DMS79 (cell line): ENCODE results near the gene UBAP2.

ENCODE experiments used
- DNase-seq: peaks from one replicate; lab custom pipeline; 2025; lab: John Stamatoyannopoulos, UW

The UBAP2 gene

GRCh38 chr9:33878691-33879366 is 169.9 kb downstream of the UBAP2 start:
- DNase-seq: no peak

- no peak for DNase-seq
These were observed 170.8 kb downstream of the UBAP2 start for GRCh38 chr9:33877727-33878489.
